Stimulated activated CD8-positive, alpha-beta memory T cell treated with anti-CD3 and anti-CD28 coated beads, Interleukin-4, amount 100 ng/mL, for 24 hours (primary cell): ENCODE data around the gene SQSTM1.

Experiments
- DNase-seq: peaks from one replicate; pipeline ENCODE4 v3.0.0-alpha.2; 2020; ENCODE audit warnings: low read depth

SQSTM1 gene

GRCh38 chr5:179874136-179874535, 53.4 kb downstream of the SQSTM1 start:
- DNase-seq = no peak

- DNase-seq = no peak
Observed at GRCh38 chr5:179874536-179875292, 54.0 kb downstream of the SQSTM1 start.

DNA sequence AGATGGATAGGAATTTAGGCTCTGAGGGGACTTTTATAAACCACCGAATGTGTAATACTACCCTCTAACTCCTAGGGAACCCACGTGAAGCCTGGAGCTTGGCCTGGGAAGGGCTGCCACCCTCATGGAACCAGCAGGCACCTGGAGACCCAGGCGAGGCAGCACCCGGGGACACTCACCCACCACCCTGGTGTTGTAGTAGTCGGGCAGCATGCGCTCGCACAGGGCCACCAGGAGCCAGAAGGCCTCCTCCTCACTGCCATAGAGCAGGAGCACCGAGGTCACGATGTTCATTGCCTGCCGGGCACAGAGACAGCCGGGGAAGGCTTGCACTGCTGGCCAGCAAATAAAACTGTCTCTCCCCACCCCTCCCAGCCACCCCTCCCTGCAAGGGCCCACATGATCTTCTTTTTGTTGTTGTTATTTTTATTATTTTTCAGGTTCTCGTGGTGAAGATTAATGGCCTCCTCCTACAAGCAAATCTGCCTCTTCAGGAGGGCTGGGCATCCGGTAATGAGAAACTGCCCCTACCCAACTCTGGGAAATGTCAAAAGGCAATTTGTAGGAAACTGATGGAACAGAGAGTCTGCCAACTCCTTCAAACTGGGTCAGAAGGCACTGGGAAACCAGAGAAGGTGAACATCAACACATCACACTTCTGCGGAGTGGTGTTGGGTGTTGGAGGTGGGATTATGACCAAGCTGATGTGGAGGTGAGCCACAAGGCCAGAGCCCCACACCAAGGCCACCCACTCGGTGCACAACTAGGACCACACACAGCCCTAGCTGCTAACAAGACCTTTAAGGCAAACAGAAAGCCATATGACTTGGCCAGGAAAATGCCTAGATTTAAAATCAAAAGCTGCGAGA, 55.3 kb downstream of the SQSTM1 start:
- no peak for DNase-seq

DNA sequence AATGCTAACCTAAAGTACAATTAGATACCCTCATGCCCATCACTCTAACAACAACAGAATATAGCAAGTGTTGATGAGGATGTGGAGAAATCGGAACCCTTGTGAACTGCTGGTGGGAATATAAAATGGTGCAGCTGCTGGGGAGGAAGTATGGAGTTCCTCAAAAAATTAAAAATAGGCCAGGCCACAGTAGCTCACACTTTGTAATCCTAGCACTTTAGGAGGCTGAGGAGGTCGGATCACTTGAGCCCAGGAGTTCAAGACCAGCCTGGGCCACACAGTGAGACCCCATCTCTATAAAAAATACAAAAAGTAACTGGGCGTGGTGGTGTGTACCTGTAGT, 55.9 kb downstream of the SQSTM1 start:
- DNase-seq = no peak

GRCh38 chr5:179878222-179879002, 57.7 kb downstream of the SQSTM1 start:
- no peak for DNase-seq

GRCh38 chr5:179879003-179879689, 58.4 kb downstream of the SQSTM1 start:
- no peak for DNase-seq

DNA sequence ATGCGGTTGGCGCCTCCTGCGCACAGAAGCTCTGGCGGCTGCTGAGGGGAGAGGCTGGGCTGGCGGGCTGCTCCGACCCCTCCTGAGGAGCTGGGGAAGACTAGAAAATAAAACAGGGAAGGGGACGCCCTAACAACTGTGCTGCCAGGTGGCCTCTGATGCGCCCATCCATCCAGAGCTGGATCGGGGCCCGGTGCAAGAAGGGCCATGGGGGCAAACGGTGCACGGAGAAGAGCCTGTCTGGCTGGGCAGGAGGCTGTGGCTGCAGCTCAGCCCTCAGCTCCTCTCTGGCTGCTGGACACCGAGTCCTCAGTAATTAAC, 58.9 kb downstream of the SQSTM1 start:
- DNase-seq = no peak

- DNase-seq = no peak
Observed at GRCh38 chr5:179880066-179880650, 59.5 kb downstream of the SQSTM1 start.

- DNase-seq = no peak
Observed at GRCh38 chr5:179880848-179881590, 60.3 kb downstream of the SQSTM1 start.

DNA sequence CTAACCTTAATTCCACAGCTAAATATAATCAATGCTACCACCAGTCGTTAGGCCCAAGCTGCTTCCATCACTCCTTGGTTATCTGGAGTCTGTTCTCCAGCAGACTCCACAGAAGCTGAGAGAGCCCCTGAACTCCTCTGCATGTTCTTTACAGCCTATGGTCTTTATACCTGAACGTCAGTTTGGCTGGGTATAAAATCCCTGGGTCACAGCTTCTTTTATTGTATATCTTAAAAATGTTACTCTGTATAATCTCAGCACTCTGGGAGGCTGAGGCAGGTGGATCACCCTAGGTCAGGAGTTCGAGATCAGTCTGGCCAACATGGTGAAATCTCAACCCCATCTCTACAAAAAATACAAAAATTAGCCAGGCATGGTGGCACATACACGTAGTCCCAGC, 61.6 kb downstream of the SQSTM1 start:
- no peak for DNase-seq

DNA sequence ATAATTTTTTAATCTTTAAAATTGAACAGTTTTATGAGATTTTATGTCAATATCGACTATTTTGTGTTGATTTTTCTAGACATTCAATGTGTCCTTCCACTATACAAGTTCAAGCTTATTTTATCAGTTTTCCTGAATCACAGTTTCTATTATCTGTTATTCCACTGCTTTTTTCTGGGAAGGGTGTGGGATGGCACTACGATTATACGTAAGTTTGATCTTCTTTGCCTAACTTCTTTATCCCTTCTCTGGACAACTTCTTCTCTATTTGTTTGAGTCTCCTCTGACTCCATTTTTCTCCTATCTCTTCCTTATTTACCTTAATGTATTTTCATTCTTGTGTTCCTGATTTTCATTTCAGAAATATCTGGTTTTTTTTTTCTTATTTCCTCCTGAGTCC, 62.5 kb downstream of the SQSTM1 start:
- no peak for DNase-seq

GRCh38 chr5:179885491-179886090, 64.9 kb downstream of the SQSTM1 start:
- no peak for DNase-seq

DNA sequence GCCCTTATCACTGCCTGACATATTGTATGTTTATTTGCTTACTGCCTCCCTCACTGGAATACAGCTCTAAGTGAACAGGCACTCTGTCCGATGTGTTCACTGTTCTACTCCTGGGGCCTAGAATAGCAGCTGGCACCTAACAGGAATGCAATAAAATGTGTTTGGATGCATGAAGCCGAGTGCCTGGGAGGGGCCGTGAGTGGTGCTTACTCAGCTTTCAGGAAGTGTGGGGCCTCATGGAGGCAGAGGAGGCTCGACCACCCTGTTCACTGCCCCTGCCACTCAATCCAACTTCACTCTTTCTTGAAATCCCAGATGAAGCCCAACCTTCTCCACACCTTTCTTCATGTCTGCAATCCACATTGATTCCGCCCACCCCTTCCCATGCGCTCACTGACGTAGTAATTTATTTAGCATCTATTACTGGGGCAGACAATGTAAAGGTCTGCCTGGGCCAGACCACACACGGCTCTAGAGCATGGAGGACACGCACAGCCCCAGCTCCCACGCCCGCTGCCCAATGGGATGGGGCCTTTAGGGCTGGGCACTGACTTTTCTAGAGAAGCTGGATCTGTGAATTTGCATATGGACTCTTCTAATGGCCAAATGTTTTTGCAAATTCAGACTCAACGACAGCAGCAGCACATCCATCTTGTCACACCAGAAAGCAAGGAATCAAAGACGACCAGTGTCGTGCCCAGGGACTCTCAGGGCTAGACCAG, 65.6 kb downstream of the SQSTM1 start:
- DNase-seq = no peak

- DNase-seq = no peak
Observed at GRCh38 chr5:179887095-179887494, 66.4 kb downstream of the SQSTM1 start.
